SK-N-SH treated with all-trans-retinoic acid at 6 μM for 48 hours (cell line): ENCODE results near the gene ITGB7.

Experiments
- ATAC-seq: fragments of 200-7000 bp; cut with Tn5 transposase; 3 replicates; pipeline ENCODE4 v1.9.1; 2020; ENCODE audit warnings: mild to moderate bottlenecking, moderate library complexity
- BACH2 ChIP-seq: fragments of 250-450 bp; sonication (Bioruptor Pico); IDR thresholded peaks from 2 replicates; pipeline ENCODE4 v1.9.0; 2021; ENCODE audit warnings: mild to moderate bottlenecking, borderline replicate concordance
- CSDC2 ChIP-seq: fragments of 250-450 bp; sonication (Bioruptor Pico); IDR thresholded peaks from 2 replicates; pipeline ENCODE4 v1.5.0; 2020; ENCODE audit warnings: mild to moderate bottlenecking, moderate library complexity
- ESRRG ChIP-seq: fragments of 250-450 bp; sonication (Bioruptor Pico); IDR thresholded peaks from 2 replicates; pipeline ENCODE4 v1.6.1; 2021; ENCODE audit warnings: mild to moderate bottlenecking
- GLIS3 ChIP-seq: fragments of 250-450 bp; sonication (Bioruptor Pico); IDR thresholded peaks from 2 replicates; pipeline ENCODE4 v1.5.0; 2020; ENCODE audit warnings: mild to moderate bottlenecking, moderate library complexity
- ISL1 ChIP-seq: fragments of 250-450 bp; sonication (Bioruptor Pico); IDR thresholded peaks from 2 replicates; pipeline ENCODE4 v2.1.2; 2022; ENCODE audit warnings: mild to moderate bottlenecking, moderate library complexity
- TCF4 ChIP-seq: fragments of 250-450 bp; sonication (Bioruptor Pico); IDR thresholded peaks from 2 replicates; pipeline ENCODE4 v1.8.0; 2021; ENCODE audit warnings: mild to moderate bottlenecking, moderate library complexity, borderline replicate concordance
- TOX ChIP-seq: fragments of 250-450 bp; sonication (Bioruptor Pico); IDR thresholded peaks from 2 replicates; pipeline ENCODE4 v1.8.0; 2021; ENCODE audit warnings: mild to moderate bottlenecking, moderate library complexity, borderline replicate concordance
- ZC3H10 ChIP-seq: fragments of 250-450 bp; sonication (Bioruptor Pico); IDR thresholded peaks from 2 replicates; pipeline ENCODE4 v1.5.1; 2021; ENCODE audit warnings: mild to moderate bottlenecking, moderate library complexity
- ZFP3 ChIP-seq: fragments of 250-450 bp; sonication (Bioruptor Pico); IDR thresholded peaks from 2 replicates; pipeline ENCODE4 v1.5.0; 2020; ENCODE audit warnings: mild to moderate bottlenecking, moderate library complexity
- ZFP30 ChIP-seq: fragments of 450-650 bp; formaldehyde crosslinking; IDR thresholded peaks from 2 replicates; pipeline ENCODE4 v1.5.0; 2022; ENCODE audit warnings: mild to moderate bottlenecking, moderate library complexity
- ZNF565 ChIP-seq: fragments of 450-650 bp; formaldehyde crosslinking; conservative IDR thresholded peaks from 2 replicates; pipeline ENCODE4 v1.5.0; 2020; ENCODE audit warnings: low read depth, mild to moderate bottlenecking, moderate library complexity
- ZNF70 ChIP-seq: fragments of 450-650 bp; formaldehyde crosslinking; IDR thresholded peaks from 2 replicates; pipeline ENCODE4 v1.5.0; 2020; ENCODE audit warnings: mild to moderate bottlenecking, moderate library complexity
- ZNF8 ChIP-seq: fragments of 450-650 bp; formaldehyde crosslinking; IDR thresholded peaks from 2 replicates; pipeline ENCODE4 v1.5.0; 2020; ENCODE audit warnings: mild to moderate bottlenecking, moderate library complexity
- TF ChIP-seq, protein P1 (sequence below): fragments of 250-450 bp; sonication (Bioruptor Pico); IDR thresholded peaks from 2 replicates; pipeline ENCODE4 v1.5.0; 2020; ENCODE audit warnings: mild to moderate bottlenecking, moderate library complexity
- TF ChIP-seq, protein P2 (sequence below): fragments of 250-450 bp; sonication (Bioruptor Pico); IDR thresholded peaks from 2 replicates; pipeline ENCODE4 v1.8.0; 2020; ENCODE audit warnings: mild to moderate bottlenecking, moderate library complexity, borderline replicate concordance
- TF ChIP-seq, protein P3 (sequence below): fragments of 250-450 bp; sonication (Bioruptor Pico); IDR thresholded peaks from 2 replicates; pipeline ENCODE4 v1.8.0; 2021; ENCODE audit warnings: low read depth, mild to moderate bottlenecking, moderate library complexity, borderline replicate concordance
- TF ChIP-seq, protein P4 (sequence below): fragments of 250-450 bp; sonication (Bioruptor Pico); IDR thresholded peaks from 2 replicates; pipeline ENCODE4 v1.5.1; 2021; ENCODE audit warnings: mild to moderate bottlenecking, moderate library complexity

Gene ITGB7

DNA sequence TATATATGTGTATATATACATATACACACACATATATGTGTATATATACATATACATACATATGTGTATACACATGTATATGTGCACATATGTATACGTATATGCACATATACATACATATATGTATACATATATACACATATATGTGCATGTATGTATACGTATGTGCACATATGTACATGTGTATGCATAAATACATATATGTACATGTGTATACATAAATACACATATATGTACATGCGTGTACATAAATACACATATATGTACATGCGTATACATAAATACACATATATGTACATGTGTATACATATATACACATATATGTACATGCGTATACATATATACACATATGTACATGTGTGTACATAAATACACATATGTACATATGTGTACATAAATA, 59.9 kb downstream of the ITGB7 start (continued):
- TF ChIP-seq, protein P1, sequence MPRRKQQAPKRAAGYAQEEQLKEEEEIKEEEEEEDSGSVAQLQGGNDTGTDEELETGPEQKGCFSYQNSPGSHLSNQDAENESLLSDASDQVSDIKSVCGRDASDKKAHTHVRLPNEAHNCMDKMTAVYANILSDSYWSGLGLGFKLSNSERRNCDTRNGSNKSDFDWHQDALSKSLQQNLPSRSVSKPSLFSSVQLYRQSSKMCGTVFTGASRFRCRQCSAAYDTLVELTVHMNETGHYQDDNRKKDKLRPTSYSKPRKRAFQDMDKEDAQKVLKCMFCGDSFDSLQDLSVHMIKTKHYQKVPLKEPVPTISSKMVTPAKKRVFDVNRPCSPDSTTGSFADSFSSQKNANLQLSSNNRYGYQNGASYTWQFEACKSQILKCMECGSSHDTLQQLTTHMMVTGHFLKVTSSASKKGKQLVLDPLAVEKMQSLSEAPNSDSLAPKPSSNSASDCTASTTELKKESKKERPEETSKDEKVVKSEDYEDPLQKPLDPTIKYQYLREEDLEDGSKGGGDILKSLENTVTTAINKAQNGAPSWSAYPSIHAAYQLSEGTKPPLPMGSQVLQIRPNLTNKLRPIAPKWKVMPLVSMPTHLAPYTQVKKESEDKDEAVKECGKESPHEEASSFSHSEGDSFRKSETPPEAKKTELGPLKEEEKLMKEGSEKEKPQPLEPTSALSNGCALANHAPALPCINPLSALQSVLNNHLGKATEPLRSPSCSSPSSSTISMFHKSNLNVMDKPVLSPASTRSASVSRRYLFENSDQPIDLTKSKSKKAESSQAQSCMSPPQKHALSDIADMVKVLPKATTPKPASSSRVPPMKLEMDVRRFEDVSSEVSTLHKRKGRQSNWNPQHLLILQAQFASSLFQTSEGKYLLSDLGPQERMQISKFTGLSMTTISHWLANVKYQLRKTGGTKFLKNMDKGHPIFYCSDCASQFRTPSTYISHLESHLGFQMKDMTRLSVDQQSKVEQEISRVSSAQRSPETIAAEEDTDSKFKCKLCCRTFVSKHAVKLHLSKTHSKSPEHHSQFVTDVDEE (CRISPR knock-in tag) = no peak
- TF ChIP-seq CSDC2 (no peak), ISL1 (CRISPR knock-in tag) (no peak)

DNA sequence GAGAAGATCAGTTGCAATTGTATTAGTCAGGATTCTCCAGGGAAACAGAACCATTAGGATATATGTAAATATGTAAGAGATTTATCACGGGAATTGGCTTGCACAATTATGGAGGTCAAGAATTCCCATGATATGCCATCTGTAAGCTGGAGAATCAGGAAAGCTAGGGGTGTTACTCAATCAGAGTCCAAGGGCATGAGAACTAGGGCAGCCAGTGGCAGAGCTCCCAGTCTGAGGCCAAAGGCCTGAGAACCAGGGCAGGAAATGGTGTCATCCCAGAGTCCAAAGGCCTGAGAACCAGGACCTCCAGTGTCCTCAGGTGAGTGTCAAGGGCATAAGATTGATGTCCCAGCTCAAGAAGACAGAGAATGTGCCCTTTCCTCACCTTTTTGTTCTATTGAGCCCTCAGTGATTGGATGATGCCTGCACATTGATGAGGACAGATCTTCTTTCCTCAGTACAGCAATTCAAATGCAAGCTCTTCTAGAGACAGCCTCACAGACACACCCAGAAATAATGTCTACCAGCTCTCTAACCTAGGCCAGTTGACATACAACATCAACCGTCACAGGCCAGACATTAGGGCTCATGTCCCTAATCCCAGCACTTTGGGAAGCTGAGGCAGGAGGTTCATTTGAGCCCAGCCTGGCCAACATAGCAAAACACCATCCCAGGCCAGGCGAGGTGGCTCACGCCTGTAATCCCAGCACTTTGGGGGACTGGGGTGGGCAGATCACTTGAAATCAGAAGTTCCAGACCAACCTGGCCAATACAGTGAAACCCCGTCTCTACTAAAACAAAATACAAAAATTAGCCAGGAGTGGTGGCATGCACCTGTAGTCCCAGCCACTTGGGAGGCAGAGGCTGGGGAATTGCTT, 61.4 kb downstream of the ITGB7 start:
- ATAC-seq = no peak

DNA sequence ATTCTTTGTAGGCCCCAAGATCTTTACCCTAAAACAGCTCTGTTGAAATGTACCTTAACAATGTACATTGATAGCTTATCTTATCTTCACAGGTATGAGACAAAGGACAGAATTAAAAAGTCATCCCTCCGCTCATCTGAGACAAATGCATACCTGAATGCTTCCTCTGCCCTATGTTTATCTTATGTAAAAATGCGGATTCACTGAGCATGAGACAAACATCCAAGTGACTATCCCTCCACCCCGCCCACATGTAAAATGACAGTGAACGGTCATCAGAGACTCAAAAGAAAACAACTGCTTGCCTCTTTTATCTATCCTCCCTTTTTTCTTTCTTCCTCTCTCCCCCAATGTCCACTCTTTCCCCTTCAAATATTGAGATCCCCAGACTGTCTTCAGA, 63.7 kb downstream of the ITGB7 start:
- ATAC-seq = no peak
- no peak for TF ChIP-seq GLIS3 (CRISPR knock-in tag)
- TF ChIP-seq, protein P2, sequence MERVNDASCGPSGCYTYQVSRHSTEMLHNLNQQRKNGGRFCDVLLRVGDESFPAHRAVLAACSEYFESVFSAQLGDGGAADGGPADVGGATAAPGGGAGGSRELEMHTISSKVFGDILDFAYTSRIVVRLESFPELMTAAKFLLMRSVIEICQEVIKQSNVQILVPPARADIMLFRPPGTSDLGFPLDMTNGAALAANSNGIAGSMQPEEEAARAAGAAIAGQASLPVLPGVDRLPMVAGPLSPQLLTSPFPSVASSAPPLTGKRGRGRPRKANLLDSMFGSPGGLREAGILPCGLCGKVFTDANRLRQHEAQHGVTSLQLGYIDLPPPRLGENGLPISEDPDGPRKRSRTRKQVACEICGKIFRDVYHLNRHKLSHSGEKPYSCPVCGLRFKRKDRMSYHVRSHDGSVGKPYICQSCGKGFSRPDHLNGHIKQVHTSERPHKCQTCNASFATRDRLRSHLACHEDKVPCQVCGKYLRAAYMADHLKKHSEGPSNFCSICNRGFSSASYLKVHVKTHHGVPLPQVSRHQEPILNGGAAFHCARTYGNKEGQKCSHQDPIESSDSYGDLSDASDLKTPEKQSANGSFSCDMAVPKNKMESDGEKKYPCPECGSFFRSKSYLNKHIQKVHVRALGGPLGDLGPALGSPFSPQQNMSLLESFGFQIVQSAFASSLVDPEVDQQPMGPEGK (CRISPR knock-in tag) = no peak
- TF ChIP-seq, protein P3, sequence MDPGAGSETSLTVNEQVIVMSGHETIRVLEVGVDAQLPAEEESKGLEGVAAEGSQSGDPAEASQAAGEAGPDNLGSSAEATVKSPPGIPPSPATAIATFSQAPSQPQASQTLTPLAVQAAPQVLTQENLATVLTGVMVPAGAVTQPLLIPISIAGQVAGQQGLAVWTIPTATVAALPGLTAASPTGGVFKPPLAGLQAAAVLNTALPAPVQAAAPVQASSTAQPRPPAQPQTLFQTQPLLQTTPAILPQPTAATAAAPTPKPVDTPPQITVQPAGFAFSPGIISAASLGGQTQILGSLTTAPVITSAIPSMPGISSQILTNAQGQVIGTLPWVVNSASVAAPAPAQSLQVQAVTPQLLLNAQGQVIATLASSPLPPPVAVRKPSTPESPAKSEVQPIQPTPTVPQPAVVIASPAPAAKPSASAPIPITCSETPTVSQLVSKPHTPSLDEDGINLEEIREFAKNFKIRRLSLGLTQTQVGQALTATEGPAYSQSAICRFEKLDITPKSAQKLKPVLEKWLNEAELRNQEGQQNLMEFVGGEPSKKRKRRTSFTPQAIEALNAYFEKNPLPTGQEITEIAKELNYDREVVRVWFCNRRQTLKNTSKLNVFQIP (CRISPR knock-in tag) = no peak
- TF ChIP-seq, protein P4, sequence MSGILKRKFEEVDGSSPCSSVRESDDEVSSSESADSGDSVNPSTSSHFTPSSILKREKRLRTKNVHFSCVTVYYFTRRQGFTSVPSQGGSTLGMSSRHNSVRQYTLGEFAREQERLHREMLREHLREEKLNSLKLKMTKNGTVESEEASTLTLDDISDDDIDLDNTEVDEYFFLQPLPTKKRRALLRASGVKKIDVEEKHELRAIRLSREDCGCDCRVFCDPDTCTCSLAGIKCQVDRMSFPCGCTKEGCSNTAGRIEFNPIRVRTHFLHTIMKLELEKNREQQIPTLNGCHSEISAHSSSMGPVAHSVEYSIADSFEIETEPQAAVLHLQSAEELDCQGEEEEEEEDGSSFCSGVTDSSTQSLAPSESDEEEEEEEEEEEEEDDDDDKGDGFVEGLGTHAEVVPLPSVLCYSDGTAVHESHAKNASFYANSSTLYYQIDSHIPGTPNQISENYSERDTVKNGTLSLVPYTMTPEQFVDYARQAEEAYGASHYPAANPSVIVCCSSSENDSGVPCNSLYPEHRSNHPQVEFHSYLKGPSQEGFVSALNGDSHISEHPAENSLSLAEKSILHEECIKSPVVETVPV (CRISPR knock-in tag) = no peak
- TF ChIP-seq, protein P1 (CRISPR knock-in tag) = no peak
- TF ChIP-seq BACH2 (CRISPR knock-in tag) = no peak
- TF ChIP-seq CSDC2 = no peak
- TF ChIP-seq ZC3H10 (CRISPR knock-in tag) = no peak

More for the DNA sequence above, 61.4 kb downstream of the ITGB7 start:
- TF ChIP-seq TCF4 (CRISPR knock-in tag) (no peak), CSDC2 (no peak), ZFP30 (no peak), ESRRG (no peak), ZNF565 (no peak), ZNF8 (CRISPR knock-in tag) (no peak), BACH2 (CRISPR knock-in tag) (no peak), ISL1 (CRISPR knock-in tag) (no peak), ZNF70 (CRISPR knock-in tag) (no peak), ZFP3 (no peak), GLIS3 (CRISPR knock-in tag) (no peak), TOX (CRISPR knock-in tag) (no peak)
- TF ChIP-seq, protein P2 (CRISPR knock-in tag) = no peak
- TF ChIP-seq, protein P1 (CRISPR knock-in tag) = no peak
- TF ChIP-seq, protein P4 (CRISPR knock-in tag) = no peak
